ENCODE results near the gene SLC6A18.

The SLC6A18 gene

DNA sequence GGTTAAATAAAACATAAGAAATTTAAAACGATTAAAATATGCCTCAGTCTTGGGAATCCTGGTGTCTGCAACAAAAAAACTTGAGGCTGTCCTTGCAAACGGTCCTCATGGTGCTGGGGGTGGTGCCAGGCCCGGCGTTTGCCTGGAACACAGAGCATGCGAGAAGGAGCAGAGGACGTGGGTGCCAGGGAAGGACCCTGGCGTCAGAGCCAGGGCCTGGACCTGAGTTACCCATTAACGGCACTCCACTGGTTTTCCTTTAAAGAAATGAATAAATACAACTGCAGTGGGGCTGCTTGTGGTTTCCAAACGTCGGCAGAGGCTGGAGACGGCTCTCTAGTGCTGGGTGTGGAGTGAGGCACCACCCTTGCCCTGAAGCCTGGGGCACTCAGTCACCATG is at the start of gene SLC6A18:
Gene SLC6A18, plus strand, starts transcription at position 301 of the 400 bp plus-strand sequence. Its CDS starts 97 bp downstream, at position 398.
- no peak for DNase-seq

GRCh38 chr5:1175801-1176472 is 49.2 kb upstream of the SLC6A18 start:
- DNase-seq, result no peak

DNA sequence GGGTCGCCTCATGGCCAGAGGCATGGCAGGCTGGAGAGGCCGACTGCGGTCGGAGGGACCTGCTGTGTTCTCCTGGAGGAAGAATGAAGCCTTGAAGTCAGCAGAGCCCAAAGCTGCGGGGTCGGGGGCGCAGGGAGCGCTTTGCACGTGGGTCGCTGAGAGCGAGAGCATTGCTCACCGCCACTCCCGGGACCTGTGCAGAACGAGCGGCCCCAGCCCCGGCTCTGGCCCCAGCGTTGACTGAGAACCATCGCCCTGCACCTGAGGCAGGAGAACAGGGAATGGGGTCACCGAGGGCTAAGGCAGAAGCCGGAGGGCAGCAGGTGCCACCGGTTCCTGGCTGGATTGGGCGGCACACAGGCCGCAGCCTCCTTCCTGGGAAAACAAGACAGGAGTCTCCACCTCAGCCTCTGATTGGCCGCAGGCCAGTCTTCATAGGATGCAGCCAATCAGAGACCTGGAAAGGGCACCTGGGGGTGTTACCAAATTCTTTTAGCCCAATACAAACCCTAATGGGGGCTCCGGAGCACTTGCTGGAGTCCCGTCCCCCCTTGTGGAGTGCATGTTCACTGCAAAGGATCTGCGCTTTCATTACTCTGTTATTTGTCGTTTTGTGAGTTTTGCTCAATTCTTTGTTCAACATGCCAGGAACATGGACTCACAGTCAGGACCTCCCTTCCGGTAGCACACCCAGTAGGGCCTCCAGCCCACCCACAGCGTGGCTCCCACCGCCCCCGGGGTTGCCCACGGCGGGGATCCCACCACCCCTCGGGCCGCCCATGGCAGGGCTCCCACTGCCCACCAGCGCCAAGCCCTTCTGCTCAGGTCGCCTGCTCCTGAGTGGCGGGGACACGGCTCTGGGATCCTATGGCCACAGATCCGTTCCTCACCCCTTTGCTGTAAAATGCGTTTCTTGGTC is 48.4 kb upstream of the SLC6A18 start:
- DNase-seq, result no peak

DNA sequence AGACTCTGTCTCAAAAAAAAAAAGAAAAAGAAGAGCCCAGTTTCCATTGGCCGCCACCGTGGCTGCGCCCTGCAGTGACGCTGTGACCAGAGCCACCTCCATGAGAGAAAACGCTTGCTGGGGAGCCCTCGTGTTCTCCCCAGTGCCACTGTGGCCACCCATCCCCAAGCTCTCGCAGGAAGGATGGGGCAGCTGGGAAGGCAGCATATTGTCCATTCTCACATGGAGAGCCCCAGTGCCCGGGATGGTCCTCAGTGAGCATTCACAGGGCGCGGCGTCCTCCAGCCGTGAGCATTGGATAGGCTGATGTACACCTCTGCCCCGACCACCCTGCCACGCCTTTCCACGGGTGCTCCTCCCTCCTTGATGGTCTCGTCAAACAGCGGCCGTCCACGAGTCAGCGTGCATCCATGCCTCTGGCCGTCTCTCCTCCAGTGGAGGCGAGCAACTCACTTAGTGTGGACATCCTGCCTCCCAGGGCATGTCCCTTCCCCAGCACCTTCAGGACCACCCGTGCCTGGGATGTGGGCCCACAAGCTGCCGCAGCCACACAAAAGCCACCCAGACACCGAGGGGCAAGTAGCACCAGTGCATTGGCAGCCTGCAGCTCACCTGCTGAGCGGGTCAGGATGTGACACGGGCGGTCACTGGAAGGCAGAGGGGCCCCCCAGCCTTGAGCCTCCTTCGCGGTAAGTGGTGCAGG is 47.2 kb upstream of the SLC6A18 start:
- no peak for DNase-seq

GRCh38 chr5:1178529-1179382 is 46.4 kb upstream of the SLC6A18 start:
- DNase-seq, result no peak

- DNase-seq, result no peak
Measured at GRCh38 chr5:1179383-1179715, 45.8 kb upstream of the SLC6A18 start.

DNA sequence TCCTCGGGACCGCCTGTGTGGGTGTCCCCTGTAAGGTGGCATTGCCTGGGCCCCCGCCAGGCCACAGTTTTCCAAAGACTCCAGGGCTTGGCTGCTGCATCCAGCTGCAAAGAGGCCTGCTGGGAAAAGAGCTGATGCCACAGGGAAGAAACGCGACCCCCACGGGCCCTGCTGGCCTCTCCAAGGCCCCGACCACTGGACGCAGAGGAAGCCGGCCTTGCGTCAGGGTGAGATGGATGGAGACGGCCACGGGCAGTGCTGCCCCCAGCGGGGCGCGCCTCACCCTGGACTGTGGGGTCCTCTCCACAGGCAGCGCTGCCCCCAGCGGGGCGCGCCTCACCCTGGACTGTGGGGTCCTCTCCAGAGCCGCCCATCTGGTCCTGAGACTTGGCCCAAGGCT is 45.1 kb upstream of the SLC6A18 start:
- DNase-seq, result no peak

- DNase-seq, result no peak
Measured at GRCh38 chr5:1180841-1181271, 44.3 kb upstream of the SLC6A18 start.

GRCh38 chr5:1181451-1182359 is 43.5 kb upstream of the SLC6A18 start:
- no peak for DNase-seq

GRCh38 chr5:1182360-1182632 is 42.9 kb upstream of the SLC6A18 start:
- no peak for DNase-seq

DNA sequence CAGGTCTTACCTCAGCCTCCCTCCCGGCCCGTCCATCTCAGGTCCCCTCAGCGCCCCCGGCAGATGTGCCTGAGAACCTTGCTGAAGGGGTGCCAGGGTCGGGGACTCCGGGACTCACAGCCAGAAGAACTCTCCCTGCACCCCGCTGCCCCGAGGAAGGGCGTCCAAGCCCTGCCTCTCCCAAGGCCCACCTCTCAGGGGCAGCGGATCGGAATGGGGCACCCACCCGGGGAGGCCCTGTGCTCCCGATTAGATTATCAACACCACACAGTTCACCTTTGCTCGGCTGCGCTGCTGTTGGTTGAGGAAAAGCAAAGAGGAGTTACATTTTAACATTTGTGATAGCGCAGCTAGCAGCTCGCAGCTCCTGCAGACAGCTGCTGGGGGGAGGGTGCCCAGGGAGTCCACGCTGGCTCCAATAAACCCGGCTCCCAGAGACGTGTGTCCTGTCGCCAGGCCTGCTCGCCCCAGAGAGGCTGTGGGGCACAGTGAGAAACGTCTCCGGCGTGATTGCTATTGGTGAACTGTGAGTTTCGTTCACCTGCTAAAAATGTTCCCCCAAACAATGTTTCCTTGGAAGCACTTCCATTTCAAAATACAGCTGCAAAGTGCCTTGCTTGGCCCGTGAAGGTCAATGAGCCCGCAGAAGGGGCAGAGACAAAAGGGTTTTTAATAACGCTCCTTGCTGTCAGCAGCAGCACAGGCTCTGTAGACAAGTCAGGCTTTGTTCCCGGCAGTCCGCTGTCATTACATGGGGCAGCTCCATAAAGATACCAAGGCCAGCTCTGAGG is 42.4 kb upstream of the SLC6A18 start:
- DNase-seq, result no peak

DNA sequence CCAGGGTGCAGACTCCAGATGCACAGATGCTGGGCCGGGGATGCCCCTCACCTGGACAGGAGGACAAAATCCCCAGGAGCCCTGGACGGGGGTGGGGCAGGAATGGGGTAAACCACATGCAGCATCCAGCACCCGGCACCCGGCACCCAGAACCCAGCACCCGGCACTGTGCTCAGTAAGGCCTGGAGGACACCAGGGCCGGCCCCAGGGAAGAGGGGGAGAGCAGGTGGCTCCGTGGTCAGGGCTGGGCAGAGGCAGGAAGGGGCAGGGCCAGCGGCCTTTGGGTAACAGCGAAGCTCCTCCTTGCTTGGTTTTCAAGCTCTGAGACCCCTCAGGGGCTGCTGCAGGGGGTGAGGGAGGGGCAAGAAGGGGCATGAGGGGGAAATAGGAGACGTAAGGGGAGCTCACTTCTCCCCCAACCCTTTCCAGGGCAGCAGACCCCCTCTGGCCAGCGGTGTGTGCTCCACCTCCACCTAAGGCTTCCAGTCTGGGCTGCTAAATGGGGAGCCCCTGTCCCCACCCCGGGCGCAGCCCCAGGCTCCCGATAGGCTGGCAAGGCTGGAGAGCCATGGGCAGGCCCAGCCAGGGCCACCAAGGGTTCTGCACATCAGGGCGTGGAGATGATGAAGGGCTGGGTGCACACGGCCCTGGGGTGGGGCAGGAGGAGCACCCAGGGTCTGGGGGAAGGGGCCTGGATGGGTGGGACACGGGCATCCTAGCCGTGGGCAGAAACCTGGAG is 41.6 kb upstream of the SLC6A18 start:
- DNase-seq, result no peak

- DNase-seq, result no peak
Measured at GRCh38 chr5:1184163-1184470, 41.1 kb upstream of the SLC6A18 start.

GRCh38 chr5:1184481-1184880 is 40.7 kb upstream of the SLC6A18 start:
- no peak for DNase-seq

- no peak for DNase-seq
Measured at GRCh38 chr5:1185038-1185627, 40.0 kb upstream of the SLC6A18 start.

GRCh38 chr5:1185629-1186350 is 39.4 kb upstream of the SLC6A18 start:
- peak; percentile 82 for DNase-seq

- no peak for DNase-seq
Measured at GRCh38 chr5:1186351-1187233, 38.6 kb upstream of the SLC6A18 start.

DNA sequence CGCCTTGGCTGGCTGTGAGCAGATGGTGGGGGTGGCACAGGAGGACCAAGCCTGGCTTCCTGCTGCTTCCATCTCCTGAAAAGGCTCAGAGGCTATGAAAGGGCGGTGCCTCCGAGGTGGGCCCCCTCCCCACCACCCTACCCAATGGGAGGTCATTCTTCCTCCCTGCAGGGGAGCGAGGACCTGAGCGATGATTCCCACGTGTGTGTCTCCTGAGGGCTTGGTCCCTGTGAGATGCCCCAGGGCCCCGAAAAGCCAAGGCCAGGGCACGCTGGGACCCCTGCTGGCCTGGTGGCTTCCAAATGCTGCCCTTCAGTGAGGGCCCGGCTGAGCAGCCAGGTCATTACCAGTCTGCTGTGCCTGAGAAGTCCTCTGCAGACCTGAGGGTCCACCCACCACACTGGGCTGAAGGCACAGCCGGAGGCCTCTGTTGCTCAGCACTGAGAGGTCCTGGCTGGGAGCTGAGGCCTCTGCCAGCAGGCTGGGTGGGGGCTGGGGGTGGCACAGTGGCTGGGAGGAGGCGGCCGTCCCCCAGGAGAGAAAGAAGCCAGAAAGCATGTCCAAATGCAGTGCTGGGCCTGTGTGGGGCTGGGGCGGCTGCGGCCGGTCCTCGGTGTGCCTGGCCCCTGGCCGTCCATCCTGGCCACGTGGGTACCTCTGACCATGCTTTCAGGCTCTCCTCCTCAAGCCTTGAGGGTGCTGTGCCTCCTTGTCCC is 37.8 kb upstream of the SLC6A18 start:
- no peak for DNase-seq

All from hematopoietic multipotent progenitor cell treated with erythropoietin and hydrocortisone succinate and interleukin-3 and kit ligand, for 4 days (in vitro differentiated cells).